ENCODE measurements around the gene FKBP2. TPM values are rescaled to one million over a fixed set of nuclear protein-coding genes. Genes with fewer than 3 reads are reported as not detected.

The FKBP2 gene
- total RNA-seq, 1 donor from 2014 or later: 5.3 TPM

GRCh38 chr11:64251016-64251752, 10.3 kb downstream of the FKBP2 start, which contains the start of gene PLCB3:
PLCB3 (plus strand) TSS chr11:64251530; CDS start chr11:64251650, 120 bp downstream.
- Histone ChIP-seq H3K36me3 (no peaks in the 10 kb centered on the region), H3K9ac (peak within 1 kb of the TSS; percentile 36), H3K27ac (no peak within 1 kb of the TSS), H2AFZ (replicated peaks) (peak within 1 kb of the TSS; percentile 87), H3K4me3 (peak within 1 kb of the TSS; percentile 80), H3K4me1 (peaks cover 38% of the 10 kb centered on the region), H4K20me1 (ENCODE audit: low read depth) (peaks cover 25% of the 10 kb centered on the region), H3K4me2 (peak within 1 kb of the TSS; percentile 92), H3K9me3 (ENCODE audit: low read depth) (no peaks in the 10 kb centered on the region), H3F3A (ENCODE audit: low read depth) (peaks cover 49% of the 10 kb centered on the region), H3K79me2 (ENCODE audit: low read depth) (peaks cover 14% of the 10 kb centered on the region), H3K27me3 (peaks cover 6% of the 10 kb centered on the region)
- peaks cover 45% of the 10 kb centered on the region for H3K4me1 Mint-ChIP-seq
- H3K36me3 Mint-ChIP-seq: peaks cover 4% of the 10 kb centered on the region
- peak within 1 kb of the TSS; percentile 76 for H3K27ac Mint-ChIP-seq
- TF ChIP-seq EZH2phosphoT487 (IDR thresholded peaks at IDR 0.05) (no peak), CTCF (IDR thresholded peaks at IDR 0.05) (peak; percentile 67)
- H3K9me3 Mint-ChIP-seq: no peaks in the 10 kb centered on the region
- peak within 1 kb of the TSS; percentile 95 for H3K4me3 Mint-ChIP-seq
- peaks cover 17% of the 10 kb centered on the region for H3K27me3 Mint-ChIP-seq (ENCODE audit: insufficient read depth, low read depth)
- DNase-seq (ENCODE audit: low spot score): peak; percentile 83

- Histone ChIP-seq H3F3A (ENCODE audit: low read depth) (peaks cover 49% of the 10 kb centered on the region), H3K36me3 (no peaks in the 10 kb centered on the region), H3K4me3 (peak overlapping the region; percentile 80), H3K4me1 (peaks cover 38% of the 10 kb centered on the region), H3K27ac (no peak overlapping the region), H3K4me2 (peak overlapping the region; percentile 89), H3K9ac (peak overlapping the region; percentile 36), H4K20me1 (ENCODE audit: low read depth) (peaks cover 25% of the 10 kb centered on the region), H3K9me3 (ENCODE audit: low read depth) (no peaks in the 10 kb centered on the region), H3K27me3 (peaks cover 6% of the 10 kb centered on the region), H2AFZ (replicated peaks) (peak overlapping the region; percentile 87), H3K79me2 (ENCODE audit: low read depth) (peaks cover 11% of the 10 kb centered on the region)
- H3K9me3 Mint-ChIP-seq: no peaks in the 10 kb centered on the region
- DNase-seq (ENCODE audit: low spot score): no peak
- H3K27ac Mint-ChIP-seq: no peak overlapping the region
- H3K4me1 Mint-ChIP-seq: peaks cover 45% of the 10 kb centered on the region
- peaks cover 4% of the 10 kb centered on the region for H3K36me3 Mint-ChIP-seq
- H3K27me3 Mint-ChIP-seq (ENCODE audit: insufficient read depth, low read depth): peaks cover 17% of the 10 kb centered on the region
- peak overlapping the region; percentile 95 for H3K4me3 Mint-ChIP-seq
- TF ChIP-seq EZH2phosphoT487 (IDR thresholded peaks at IDR 0.05) (no peak), EZH2 (IDR thresholded peaks at IDR 0.05) (no peak), CTCF (IDR thresholded peaks at IDR 0.05) (no peak)
Observed at GRCh38 chr11:64251753-64252002, 10.8 kb downstream of the FKBP2 start.

- Mint-ChIP-seq H3K4me3 (peak overlapping the region; percentile 95), H3K36me3 (peaks cover 4% of the 10 kb centered on the region), H3K27ac (no peak overlapping the region), H3K27me3 (ENCODE audit: insufficient read depth, low read depth) (peaks cover 17% of the 10 kb centered on the region), H3K9me3 (no peaks in the 10 kb centered on the region), H3K4me1 (peaks cover 42% of the 10 kb centered on the region)
- peak overlapping the region; percentile 89 for H3K4me2 ChIP-seq
- H3K27ac ChIP-seq: no peak overlapping the region
- H3F3A ChIP-seq (ENCODE audit: low read depth): peaks cover 44% of the 10 kb centered on the region
- DNase-seq (ENCODE audit: low spot score): peak; percentile 52
- H3K9ac ChIP-seq: peak overlapping the region; percentile 36
- no peaks in the 10 kb centered on the region for H3K9me3 ChIP-seq (ENCODE audit: low read depth)
- peaks cover 38% of the 10 kb centered on the region for H3K4me1 ChIP-seq
- TF ChIP-seq CTCF (IDR thresholded peaks at IDR 0.05): peak; percentile 56
- no peak for TF ChIP-seq EZH2phosphoT487 (IDR thresholded peaks at IDR 0.05)
- H3K79me2 ChIP-seq (ENCODE audit: low read depth): peaks cover 11% of the 10 kb centered on the region
- no peak overlapping the region for H2AFZ ChIP-seq (replicated peaks)
- H3K36me3 ChIP-seq: no peaks in the 10 kb centered on the region
- peaks cover 25% of the 10 kb centered on the region for H4K20me1 ChIP-seq (ENCODE audit: low read depth)
- H3K4me3 ChIP-seq: peak overlapping the region; percentile 80
- peaks cover 6% of the 10 kb centered on the region for H3K27me3 ChIP-seq
Observed at GRCh38 chr11:64252003-64252872, 11.3 kb downstream of the FKBP2 start.
